HL-60 (cell line): Measurements from ENCODE around the gene KCNG4.

Experiments used
- DNase-seq, 2 experiments: peaks; one replicate each; pipeline ENCODE4 v3.0.0-alpha.2; 2010 to 2020; ENCODE audit warnings: low read depth in 1 of 2, low spot score in 1 of 2
- H3K27ac ChIP-seq: fragments of 250-450 bp; sonication (Bioruptor Pico); replicated peaks from 2 replicates; pipeline ENCODE4 v1.5.1; 2020; ENCODE audit warnings: mild to moderate bottlenecking, moderate library complexity
- H3K27me3 ChIP-seq: fragments of 250-450 bp; sonication (Bioruptor Pico); 2 replicates; pipeline ENCODE4 v1.5.1; 2021; ENCODE audit warnings: mild to moderate bottlenecking, moderate library complexity; ENCODE audit not compliant: insufficient read depth, poor library complexity, severe bottlenecking
- H3K4me3 ChIP-seq: replicated peaks from 2 replicates; pipeline ENCODE4 v1.5.1; 2011; ENCODE audit warnings: mild to moderate bottlenecking, control low read depth, low read length; ENCODE audit not compliant: insufficient read depth
- GABPA ChIP-seq: IDR thresholded peaks from 2 replicates; pipeline ENCODE4 v1.6.1; 2012; ENCODE audit warnings: low read depth
- POLR2AphosphoS5 ChIP-seq: IDR thresholded peaks from 2 replicates; pipeline ENCODE4 v1.6.1; 2012; ENCODE audit warnings: low read depth
- SPI1 ChIP-seq: IDR thresholded peaks from 2 replicates; pipeline ENCODE4 v1.6.1; 2012; ENCODE audit warnings: low read depth, mild to moderate bottlenecking, borderline replicate concordance
- TF ChIP-seq, protein P1 (sequence below): IDR thresholded peaks from one replicate; pipeline ENCODE4 v1.5.1; 2011; ENCODE audit warnings: low read length, control low read depth, inconsistent platforms; ENCODE audit not compliant: insufficient read depth
- TF ChIP-seq, protein P2 (sequence below): IDR thresholded peaks from 2 replicates; pipeline ENCODE4 v1.6.1; 2012; ENCODE audit warnings: low read depth; ENCODE audit not compliant: insufficient replicate concordance

Gene KCNG4

GRCh38 chr16:84234321-84235241 lies 5.2 kb downstream of the KCNG4 start:
- Histone ChIP-seq H3K27me3 (no peaks in the 10 kb centered on the region), H3K4me3 (no peak overlapping the region), H3K27ac (no peak overlapping the region)
- no peak for DNase-seq
- TF ChIP-seq, protein P1, sequence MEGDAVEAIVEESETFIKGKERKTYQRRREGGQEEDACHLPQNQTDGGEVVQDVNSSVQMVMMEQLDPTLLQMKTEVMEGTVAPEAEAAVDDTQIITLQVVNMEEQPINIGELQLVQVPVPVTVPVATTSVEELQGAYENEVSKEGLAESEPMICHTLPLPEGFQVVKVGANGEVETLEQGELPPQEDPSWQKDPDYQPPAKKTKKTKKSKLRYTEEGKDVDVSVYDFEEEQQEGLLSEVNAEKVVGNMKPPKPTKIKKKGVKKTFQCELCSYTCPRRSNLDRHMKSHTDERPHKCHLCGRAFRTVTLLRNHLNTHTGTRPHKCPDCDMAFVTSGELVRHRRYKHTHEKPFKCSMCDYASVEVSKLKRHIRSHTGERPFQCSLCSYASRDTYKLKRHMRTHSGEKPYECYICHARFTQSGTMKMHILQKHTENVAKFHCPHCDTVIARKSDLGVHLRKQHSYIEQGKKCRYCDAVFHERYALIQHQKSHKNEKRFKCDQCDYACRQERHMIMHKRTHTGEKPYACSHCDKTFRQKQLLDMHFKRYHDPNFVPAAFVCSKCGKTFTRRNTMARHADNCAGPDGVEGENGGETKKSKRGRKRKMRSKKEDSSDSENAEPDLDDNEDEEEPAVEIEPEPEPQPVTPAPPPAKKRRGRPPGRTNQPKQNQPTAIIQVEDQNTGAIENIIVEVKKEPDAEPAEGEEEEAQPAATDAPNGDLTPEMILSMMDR, result no peak
- TF ChIP-seq POLR2AphosphoS5, result no peak
- TF ChIP-seq SPI1, result no peak
- TF ChIP-seq GABPA, result no peak
- TF ChIP-seq, protein P2, sequence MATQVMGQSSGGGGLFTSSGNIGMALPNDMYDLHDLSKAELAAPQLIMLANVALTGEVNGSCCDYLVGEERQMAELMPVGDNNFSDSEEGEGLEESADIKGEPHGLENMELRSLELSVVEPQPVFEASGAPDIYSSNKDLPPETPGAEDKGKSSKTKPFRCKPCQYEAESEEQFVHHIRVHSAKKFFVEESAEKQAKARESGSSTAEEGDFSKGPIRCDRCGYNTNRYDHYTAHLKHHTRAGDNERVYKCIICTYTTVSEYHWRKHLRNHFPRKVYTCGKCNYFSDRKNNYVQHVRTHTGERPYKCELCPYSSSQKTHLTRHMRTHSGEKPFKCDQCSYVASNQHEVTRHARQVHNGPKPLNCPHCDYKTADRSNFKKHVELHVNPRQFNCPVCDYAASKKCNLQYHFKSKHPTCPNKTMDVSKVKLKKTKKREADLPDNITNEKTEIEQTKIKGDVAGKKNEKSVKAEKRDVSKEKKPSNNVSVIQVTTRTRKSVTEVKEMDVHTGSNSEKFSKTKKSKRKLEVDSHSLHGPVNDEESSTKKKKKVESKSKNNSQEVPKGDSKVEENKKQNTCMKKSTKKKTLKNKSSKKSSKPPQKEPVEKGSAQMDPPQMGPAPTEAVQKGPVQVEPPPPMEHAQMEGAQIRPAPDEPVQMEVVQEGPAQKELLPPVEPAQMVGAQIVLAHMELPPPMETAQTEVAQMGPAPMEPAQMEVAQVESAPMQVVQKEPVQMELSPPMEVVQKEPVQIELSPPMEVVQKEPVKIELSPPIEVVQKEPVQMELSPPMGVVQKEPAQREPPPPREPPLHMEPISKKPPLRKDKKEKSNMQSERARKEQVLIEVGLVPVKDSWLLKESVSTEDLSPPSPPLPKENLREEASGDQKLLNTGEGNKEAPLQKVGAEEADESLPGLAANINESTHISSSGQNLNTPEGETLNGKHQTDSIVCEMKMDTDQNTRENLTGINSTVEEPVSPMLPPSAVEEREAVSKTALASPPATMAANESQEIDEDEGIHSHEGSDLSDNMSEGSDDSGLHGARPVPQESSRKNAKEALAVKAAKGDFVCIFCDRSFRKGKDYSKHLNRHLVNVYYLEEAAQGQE, result no peak

GRCh38 chr16:84233748-84234147 lies 6.1 kb downstream of the KCNG4 start:
- Histone ChIP-seq H3K4me3 (no peak overlapping the region), H3K27ac (no peak overlapping the region), H3K27me3 (peaks cover 2% of the 10 kb centered on the region)
- TF ChIP-seq, protein P1, result no peak
- TF ChIP-seq, protein P2, result no peak
- TF ChIP-seq GABPA, result no peak
- TF ChIP-seq POLR2AphosphoS5, result no peak
- no peak for DNase-seq

DNA sequence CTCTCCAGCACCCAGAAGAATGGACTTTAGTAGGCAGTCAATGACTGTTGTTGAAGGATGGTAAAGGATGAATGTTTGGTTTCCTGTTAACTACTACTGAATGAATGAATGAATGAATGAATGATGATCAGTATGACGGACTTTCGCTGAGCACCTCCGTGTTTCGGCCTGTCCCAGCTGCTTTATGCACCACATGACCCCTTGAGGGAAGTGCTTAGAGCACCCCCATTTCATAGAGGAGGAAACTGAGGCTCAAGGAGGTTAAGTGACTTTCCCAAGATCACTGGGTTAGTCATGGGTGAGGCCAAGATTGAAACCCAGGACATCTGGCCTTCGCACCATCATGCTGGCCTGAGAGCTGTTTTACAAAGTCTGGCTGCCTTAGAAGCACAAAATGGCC lies 6.8 kb downstream of the KCNG4 start:
- Histone ChIP-seq H3K27me3 (peaks cover 4% of the 10 kb centered on the region), H3K4me3 (no peak overlapping the region), H3K27ac (no peak overlapping the region)
- no peak for DNase-seq
- no peak for TF ChIP-seq SPI1
- no peak for TF ChIP-seq POLR2AphosphoS5
- no peak for TF ChIP-seq GABPA
- TF ChIP-seq, protein P2, result no peak
- TF ChIP-seq, protein P1, result no peak
